Natural killer cell (primary cell): ENCODE measurements around the gene SYCP2L. TPM values are rescaled to one million over a fixed set of nuclear protein-coding genes. Genes with fewer than 3 reads are reported as not detected.

ENCODE experiments used
- ATAC-seq, 3 donors: fragments of 150-1000 bp in 2 of 3; fragments of 200-7000 bp in 1 of 3; cut with Tn5 transposase; 1 replicate in 1 of 3; 2 replicates in 2 of 3; pipeline ENCODE4 v1.10.0; 2021; ENCODE audit warnings: mild to moderate bottlenecking in 2 of 3, moderate library complexity in 2 of 3
- DNase-seq, 2 donors: peaks; one replicate each; pipeline versions ENCODE4 v3.0.0 to v3.0.0-alpha.2; 2013 to 2021; ENCODE audit warnings: mixed read lengths in 1 of 2
- H3K27ac ChIP-seq: one replicate; pipeline ENCODE4 v1.5.1; 2013; ENCODE audit warnings: mild to moderate bottlenecking, low read length
- H3K27me3 ChIP-seq: one replicate; pipeline ENCODE4 v1.6.1; 2013; ENCODE audit warnings: low read length; ENCODE audit not compliant: control insufficient read depth, insufficient read depth
- H3K36me3 ChIP-seq: one replicate; pipeline ENCODE4 v1.6.1; 2013; ENCODE audit warnings: low read length; ENCODE audit not compliant: control insufficient read depth, insufficient read depth
- H3K4me1 ChIP-seq: one replicate; pipeline ENCODE4 v1.6.1; 2013; ENCODE audit warnings: low read length; ENCODE audit not compliant: control insufficient read depth, insufficient read depth
- H3K4me3 ChIP-seq: one replicate; pipeline ENCODE4 v1.5.1; 2013; ENCODE audit warnings: low read length
- H3K9me3 ChIP-seq: one replicate; pipeline ENCODE4 v1.6.1; 2013; ENCODE audit warnings: low read length; ENCODE audit not compliant: control insufficient read depth, insufficient read depth
- H3K27ac Mint-ChIP-seq, 2 donors: one replicate each; pipeline ENCODE4 v1.8.0; 2022; ENCODE audit warnings: mild to moderate bottlenecking in 2 of 2, mixed read lengths in 2 of 2, moderate library complexity in 1 of 2
- H3K27me3 Mint-ChIP-seq, 2 donors: one replicate each; pipeline ENCODE4 v1.8.0; 2022; ENCODE audit warnings: low read depth in 2 of 2, mixed read lengths in 2 of 2
- H3K36me3 Mint-ChIP-seq: one replicate; pipeline ENCODE4 v1.8.0; 2022; ENCODE audit warnings: mixed read lengths
- H3K4me1 Mint-ChIP-seq, 2 donors: one replicate each; pipeline ENCODE4 v1.8.0; 2022; ENCODE audit warnings: mixed read lengths in 2 of 2
- H3K4me3 Mint-ChIP-seq: one replicate; pipeline ENCODE4 v1.8.0; 2022; ENCODE audit warnings: mild to moderate bottlenecking, moderate library complexity, mixed read lengths
- H3K9me3 Mint-ChIP-seq, 2 donors: one replicate each; pipeline ENCODE4 v1.8.0; 2022; ENCODE audit warnings: mixed read lengths in 2 of 2
- WGBS: methylation state at CpG from one replicate; pipeline ENCODE4 v1.1.7; 2013; ENCODE audit warnings: missing lambda C conversion rate; ENCODE audit not compliant: insufficient coverage; 5-methylcytosine and 5-hydroxymethylcytosine counted together
- intact Hi-C: fragments of 100-400 bp; cut with micrococcal nuclease; formaldehyde crosslinking; loops from one replicate; pipeline ENCODE4 v1.14.2; 2022
- total RNA-seq, 4 donors: library from RNA; stranded (reverse); fragments of 120-200 nt in 1 of 4; gene quantifications; one replicate each; pipeline versions ENCODE4 v1.2.3 to v1.2.4, GENCODE V29; 2013 to 2022
- TF ChIP-seq, protein P1 (sequence below): fragments of 200-600 bp; IDR thresholded peaks from one replicate; pipeline ENCODE4 v1.8.0; 2022; ENCODE audit warnings: antibody characterized with exemption

The SYCP2L gene
- total RNA-seq, 3 donors from 2014 or later (not counting 1 experiment from before 2014, with no cell fraction given) = 0.82 to 7.3 TPM; not detected in 1

DNA sequence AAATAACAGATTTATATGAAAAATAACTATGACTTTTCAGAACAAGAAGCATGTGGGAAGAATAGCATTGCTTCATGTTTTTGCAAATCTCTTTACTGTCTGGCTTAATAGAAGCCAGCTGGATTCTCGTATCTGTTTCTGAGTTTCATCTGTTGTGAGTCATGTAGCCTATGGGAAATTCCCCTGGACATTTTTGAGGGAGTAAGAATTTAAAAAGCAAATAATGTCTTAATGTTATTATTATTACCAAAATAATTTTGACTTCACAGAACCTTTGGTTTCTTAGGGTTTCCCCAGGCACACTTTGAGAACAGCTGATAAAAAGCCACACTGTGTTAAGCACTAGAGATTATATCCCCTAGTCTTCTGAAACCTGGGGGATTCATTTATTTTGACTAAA, 75.8 kb downstream of the SYCP2L start:
- H3K9me3 Mint-ChIP-seq = peaks cover 4 to 6% of the 10 kb centered on the region in 2 donors
- intact Hi-C loops = no loop called here
- DNase-seq (no peak), ATAC-seq (no peak)
- no peak overlapping the region for H3K27ac Mint-ChIP-seq
- no peaks in the 10 kb centered on the region for H3K9me3 ChIP-seq
- H3K4me3 ChIP-seq = no peak overlapping the region
- H3K36me3 ChIP-seq = no peaks in the 10 kb centered on the region
- TF ChIP-seq, protein P1, sequence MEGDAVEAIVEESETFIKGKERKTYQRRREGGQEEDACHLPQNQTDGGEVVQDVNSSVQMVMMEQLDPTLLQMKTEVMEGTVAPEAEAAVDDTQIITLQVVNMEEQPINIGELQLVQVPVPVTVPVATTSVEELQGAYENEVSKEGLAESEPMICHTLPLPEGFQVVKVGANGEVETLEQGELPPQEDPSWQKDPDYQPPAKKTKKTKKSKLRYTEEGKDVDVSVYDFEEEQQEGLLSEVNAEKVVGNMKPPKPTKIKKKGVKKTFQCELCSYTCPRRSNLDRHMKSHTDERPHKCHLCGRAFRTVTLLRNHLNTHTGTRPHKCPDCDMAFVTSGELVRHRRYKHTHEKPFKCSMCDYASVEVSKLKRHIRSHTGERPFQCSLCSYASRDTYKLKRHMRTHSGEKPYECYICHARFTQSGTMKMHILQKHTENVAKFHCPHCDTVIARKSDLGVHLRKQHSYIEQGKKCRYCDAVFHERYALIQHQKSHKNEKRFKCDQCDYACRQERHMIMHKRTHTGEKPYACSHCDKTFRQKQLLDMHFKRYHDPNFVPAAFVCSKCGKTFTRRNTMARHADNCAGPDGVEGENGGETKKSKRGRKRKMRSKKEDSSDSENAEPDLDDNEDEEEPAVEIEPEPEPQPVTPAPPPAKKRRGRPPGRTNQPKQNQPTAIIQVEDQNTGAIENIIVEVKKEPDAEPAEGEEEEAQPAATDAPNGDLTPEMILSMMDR = no peak
- H3K27ac ChIP-seq = no peak overlapping the region
- H3K36me3 Mint-ChIP-seq = no peaks in the 10 kb centered on the region
- H3K27me3 ChIP-seq = no peaks in the 10 kb centered on the region
- WGBS = 77% methylated on average over 1 of the region's 1 CpG
- H3K27me3 Mint-ChIP-seq = peaks cover 4 to 22% of the 10 kb centered on the region in 2 donors
- no peaks in the 10 kb centered on the region for H3K4me1 ChIP-seq
- no peak overlapping the region for H3K4me3 Mint-ChIP-seq
- H3K4me1 Mint-ChIP-seq = no peaks in the 10 kb centered on the region

DNA sequence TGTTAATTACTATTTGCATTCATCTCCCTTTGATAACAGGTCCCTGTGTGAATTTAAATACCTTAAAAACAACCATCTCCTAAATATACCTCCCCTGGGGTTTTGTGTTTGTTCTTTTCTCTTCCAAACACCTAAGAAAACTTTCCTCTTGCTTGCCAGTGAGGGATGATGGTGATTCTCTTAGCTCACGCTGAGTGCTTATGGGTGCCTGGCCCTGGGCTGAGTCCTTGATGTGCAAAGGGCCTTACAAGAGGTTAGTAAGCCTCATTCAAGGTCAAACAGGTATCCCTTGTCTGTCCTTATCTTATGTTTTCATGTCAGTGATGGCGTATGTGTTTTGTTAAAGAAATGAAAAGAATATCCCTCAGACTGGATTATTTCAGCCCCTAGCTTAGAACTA, 76.3 kb downstream of the SYCP2L start:
- H3K36me3 ChIP-seq = no peaks in the 10 kb centered on the region

DNA sequence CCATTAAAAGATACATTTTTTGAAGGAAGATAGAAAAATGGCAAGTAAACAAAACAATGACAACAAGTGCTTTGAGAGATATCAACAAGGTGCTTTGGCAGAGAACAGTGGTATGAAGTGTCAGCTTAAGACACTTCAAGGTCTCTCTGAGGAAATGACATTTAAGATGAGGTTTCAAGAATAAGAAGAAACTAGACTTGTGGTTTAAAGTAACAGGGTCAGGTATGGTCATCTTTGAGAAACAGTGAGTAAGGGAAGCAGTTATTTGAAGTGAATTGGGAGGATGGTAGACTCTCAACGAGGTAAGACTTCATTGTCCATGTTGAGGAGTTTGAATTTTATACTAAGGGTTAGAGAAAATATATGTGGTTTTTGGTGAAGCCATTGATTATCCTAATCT, 77.8 kb downstream of the SYCP2L start:
- Histone ChIP-seq H3K36me3 (no peaks in the 10 kb centered on the region), H3K27ac (no peak overlapping the region), H3K9me3 (no peaks in the 10 kb centered on the region), H3K27me3 (no peaks in the 10 kb centered on the region), H3K4me1 (no peaks in the 10 kb centered on the region), H3K4me3 (no peak overlapping the region)
- H3K27ac Mint-ChIP-seq = no peak overlapping the region
- H3K4me3 Mint-ChIP-seq = no peak overlapping the region
- H3K27me3 Mint-ChIP-seq = peaks cover 4 to 25% of the 10 kb centered on the region in 2 donors
- H3K4me1 Mint-ChIP-seq = no peaks in the 10 kb centered on the region
- WGBS = 13% methylated on average over 1 of the region's 1 CpG
- H3K36me3 Mint-ChIP-seq = no peaks in the 10 kb centered on the region
- TF ChIP-seq, protein P1 = no peak
- peaks cover 4 to 6% of the 10 kb centered on the region in 2 donors for H3K9me3 Mint-ChIP-seq
- DNase-seq (no peak), ATAC-seq (no peak)
- intact Hi-C loops = no loop called here

More for the DNA sequence above, 76.3 kb downstream of the SYCP2L start:
- ATAC-seq (no peak), DNase-seq (no peak)
- WGBS = 100% methylated on average over 1 of the region's 2 CpGs
- Mint-ChIP-seq H3K27ac (no peak overlapping the region), H3K36me3 (no peaks in the 10 kb centered on the region), H3K27me3 (peaks cover 4 to 22% of the 10 kb centered on the region in 2 donors), H3K4me3 (no peak overlapping the region), H3K9me3 (peaks cover 4 to 6% of the 10 kb centered on the region in 2 donors), H3K4me1 (no peaks in the 10 kb centered on the region)
- TF ChIP-seq, protein P1 = no peak
- H3K27me3 ChIP-seq = no peaks in the 10 kb centered on the region
- no peaks in the 10 kb centered on the region for H3K4me1 ChIP-seq
- intact Hi-C loops = no loop called here
- H3K27ac ChIP-seq = no peak overlapping the region
- no peaks in the 10 kb centered on the region for H3K9me3 ChIP-seq
- no peak overlapping the region for H3K4me3 ChIP-seq

DNA sequence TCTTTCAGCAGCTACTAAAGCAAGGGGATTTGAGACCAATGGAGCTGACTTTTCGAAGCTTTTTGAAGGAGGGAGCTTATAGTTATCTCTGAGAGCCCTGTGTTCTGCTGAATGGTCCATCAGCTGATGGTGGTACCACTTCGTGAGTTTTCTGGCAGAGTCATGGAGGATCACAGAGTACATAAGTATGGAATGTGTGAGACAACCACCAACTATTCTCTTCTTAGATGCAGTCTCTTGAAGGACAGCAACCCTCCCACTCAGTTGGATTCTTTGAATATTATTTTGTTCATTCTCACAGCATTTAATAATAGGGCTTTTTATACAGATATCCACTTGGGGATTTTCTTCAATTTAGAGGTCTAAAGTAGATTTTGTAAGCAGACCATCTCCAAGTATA, 81.9 kb downstream of the SYCP2L start:
- H3K27me3 Mint-ChIP-seq = peaks cover 4 to 21% of the 10 kb centered on the region in 2 donors
- H3K4me1 Mint-ChIP-seq = no peaks in the 10 kb centered on the region
- DNase-seq = no peak
- Histone ChIP-seq H3K27ac (no peak overlapping the region), H3K27me3 (no peaks in the 10 kb centered on the region), H3K9me3 (no peaks in the 10 kb centered on the region), H3K4me3 (no peak overlapping the region), H3K36me3 (no peaks in the 10 kb centered on the region), H3K4me1 (no peaks in the 10 kb centered on the region)
- intact Hi-C loops = no loop called here
- no peak overlapping the region for H3K4me3 Mint-ChIP-seq
- no peak overlapping the region for H3K27ac Mint-ChIP-seq
- TF ChIP-seq, protein P1 = no peak
- no peaks in the 10 kb centered on the region for H3K36me3 Mint-ChIP-seq
- 81% methylated on average over 2 of the region's 2 CpGs for WGBS
- ATAC-seq = no peak
- H3K9me3 Mint-ChIP-seq = peaks cover 4 to 6% of the 10 kb centered on the region in 2 donors
